RWPE2 (cell line): ENCODE measurements around the gene ASB8.

ENCODE experiments used
- ATAC-seq: fragments of 200-7000 bp; cut with Tn5 transposase; 3 replicates; pipeline ENCODE4 v1.9.1; 2021; ENCODE audit warnings: low read depth
- DNase-seq: peaks from one replicate; pipeline ENCODE4 v3.0.0-alpha.2; 2020; ENCODE audit warnings: low spot score
- H3K27ac ChIP-seq: fragments of 450-650 bp; 2 replicates; pipeline ENCODE4 v1.5.1; 2017; ENCODE audit warnings: mild to moderate bottlenecking; ENCODE audit not compliant: poor library complexity, severe bottlenecking
- H3K27me3 ChIP-seq: fragments of 250-450 bp; sonication (Bioruptor Pico); 2 replicates; pipeline ENCODE4 v1.5.1; 2021; ENCODE audit warnings: mild to moderate bottlenecking, moderate library complexity; ENCODE audit not compliant: insufficient read depth, poor library complexity, severe bottlenecking
- H3K36me3 ChIP-seq: fragments of 250-450 bp; sonication (Bioruptor Pico); 2 replicates; pipeline ENCODE4 v1.5.1; 2020; ENCODE audit warnings: low read depth, mild to moderate bottlenecking, moderate library complexity
- H3K4me1 ChIP-seq: fragments of 250-450 bp; sonication (Bioruptor Pico); 2 replicates; pipeline ENCODE4 v1.5.1; 2021; ENCODE audit warnings: mild to moderate bottlenecking, moderate library complexity; ENCODE audit not compliant: insufficient read depth, poor library complexity, severe bottlenecking
- H3K4me3 ChIP-seq: fragments of 250-450 bp; sonication (Bioruptor Pico); 2 replicates; pipeline ENCODE4 v1.5.1; 2021; ENCODE audit warnings: mild to moderate bottlenecking, moderate library complexity; ENCODE audit not compliant: severe bottlenecking
- H3K9me3 ChIP-seq: fragments of 250-450 bp; sonication (Bioruptor Pico); 2 replicates; pipeline ENCODE4 v1.5.1; 2021; ENCODE audit warnings: mild to moderate bottlenecking, moderate library complexity; ENCODE audit not compliant: severe bottlenecking
- TF ChIP-seq, protein P1 (sequence below): fragments of 450-650 bp; IDR thresholded peaks from one replicate; pipeline ENCODE4 v1.5.1; 2017; ENCODE audit warnings: mild to moderate bottlenecking, moderate library complexity; ENCODE audit not compliant: poor library complexity, severe bottlenecking

ASB8 gene

DNA sequence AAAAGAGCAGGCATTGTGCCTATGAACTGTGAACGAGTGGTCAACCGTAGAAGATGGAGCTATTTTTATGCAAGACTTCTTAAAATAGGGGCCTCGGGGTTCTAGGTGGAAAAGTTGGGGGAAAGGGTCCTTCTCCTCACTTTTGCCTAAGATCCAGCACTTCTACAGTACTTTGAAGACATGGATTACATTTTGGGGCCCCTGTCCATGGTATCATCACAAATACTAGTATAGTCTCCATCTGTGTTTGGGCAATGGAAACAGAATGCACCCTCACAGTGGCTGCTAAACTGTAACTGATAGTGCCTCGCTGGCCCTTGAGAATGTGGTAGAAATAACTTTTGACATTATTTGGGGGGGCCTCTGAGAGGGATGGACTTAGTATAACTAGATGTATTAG lies 20.7 kb upstream of the ASB8 start:
- ATAC-seq: no peak

DNA sequence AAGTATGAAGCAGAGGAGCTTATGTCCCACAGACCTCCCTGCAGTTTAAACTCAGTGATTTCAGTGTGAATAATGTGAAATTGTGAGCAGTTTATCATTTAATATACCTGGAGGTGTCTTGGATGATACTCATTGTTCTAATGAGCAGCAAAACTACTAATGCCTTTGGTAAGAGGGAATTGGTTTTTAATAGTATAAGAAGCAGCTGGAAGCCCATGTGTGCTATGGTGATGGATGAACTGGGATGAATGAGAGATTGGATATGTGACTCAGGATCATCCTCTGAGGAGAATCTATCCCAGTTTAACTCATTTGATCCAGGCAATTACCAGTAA lies 19.1 kb upstream of the ASB8 start:
- TF ChIP-seq, protein P1, sequence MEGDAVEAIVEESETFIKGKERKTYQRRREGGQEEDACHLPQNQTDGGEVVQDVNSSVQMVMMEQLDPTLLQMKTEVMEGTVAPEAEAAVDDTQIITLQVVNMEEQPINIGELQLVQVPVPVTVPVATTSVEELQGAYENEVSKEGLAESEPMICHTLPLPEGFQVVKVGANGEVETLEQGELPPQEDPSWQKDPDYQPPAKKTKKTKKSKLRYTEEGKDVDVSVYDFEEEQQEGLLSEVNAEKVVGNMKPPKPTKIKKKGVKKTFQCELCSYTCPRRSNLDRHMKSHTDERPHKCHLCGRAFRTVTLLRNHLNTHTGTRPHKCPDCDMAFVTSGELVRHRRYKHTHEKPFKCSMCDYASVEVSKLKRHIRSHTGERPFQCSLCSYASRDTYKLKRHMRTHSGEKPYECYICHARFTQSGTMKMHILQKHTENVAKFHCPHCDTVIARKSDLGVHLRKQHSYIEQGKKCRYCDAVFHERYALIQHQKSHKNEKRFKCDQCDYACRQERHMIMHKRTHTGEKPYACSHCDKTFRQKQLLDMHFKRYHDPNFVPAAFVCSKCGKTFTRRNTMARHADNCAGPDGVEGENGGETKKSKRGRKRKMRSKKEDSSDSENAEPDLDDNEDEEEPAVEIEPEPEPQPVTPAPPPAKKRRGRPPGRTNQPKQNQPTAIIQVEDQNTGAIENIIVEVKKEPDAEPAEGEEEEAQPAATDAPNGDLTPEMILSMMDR: no peak
- Histone ChIP-seq H3K4me3 (no peak overlapping the region), H3K9me3 (no peaks in the 10 kb centered on the region), H3K27me3 (peaks cover 22% of the 10 kb centered on the region), H3K4me1 (no peaks in the 10 kb centered on the region), H3K36me3 (no peaks in the 10 kb centered on the region), H3K27ac (no peak overlapping the region)
- ATAC-seq: no peak
- DNase-seq: no peak

More for the DNA sequence above, 20.7 kb upstream of the ASB8 start:
- Histone ChIP-seq H3K36me3 (no peaks in the 10 kb centered on the region), H3K27ac (no peak overlapping the region), H3K27me3 (peaks cover 31% of the 10 kb centered on the region), H3K9me3 (no peaks in the 10 kb centered on the region), H3K4me1 (no peaks in the 10 kb centered on the region), H3K4me3 (no peak overlapping the region)
- TF ChIP-seq, protein P1: no peak
- DNase-seq: no peak

DNA sequence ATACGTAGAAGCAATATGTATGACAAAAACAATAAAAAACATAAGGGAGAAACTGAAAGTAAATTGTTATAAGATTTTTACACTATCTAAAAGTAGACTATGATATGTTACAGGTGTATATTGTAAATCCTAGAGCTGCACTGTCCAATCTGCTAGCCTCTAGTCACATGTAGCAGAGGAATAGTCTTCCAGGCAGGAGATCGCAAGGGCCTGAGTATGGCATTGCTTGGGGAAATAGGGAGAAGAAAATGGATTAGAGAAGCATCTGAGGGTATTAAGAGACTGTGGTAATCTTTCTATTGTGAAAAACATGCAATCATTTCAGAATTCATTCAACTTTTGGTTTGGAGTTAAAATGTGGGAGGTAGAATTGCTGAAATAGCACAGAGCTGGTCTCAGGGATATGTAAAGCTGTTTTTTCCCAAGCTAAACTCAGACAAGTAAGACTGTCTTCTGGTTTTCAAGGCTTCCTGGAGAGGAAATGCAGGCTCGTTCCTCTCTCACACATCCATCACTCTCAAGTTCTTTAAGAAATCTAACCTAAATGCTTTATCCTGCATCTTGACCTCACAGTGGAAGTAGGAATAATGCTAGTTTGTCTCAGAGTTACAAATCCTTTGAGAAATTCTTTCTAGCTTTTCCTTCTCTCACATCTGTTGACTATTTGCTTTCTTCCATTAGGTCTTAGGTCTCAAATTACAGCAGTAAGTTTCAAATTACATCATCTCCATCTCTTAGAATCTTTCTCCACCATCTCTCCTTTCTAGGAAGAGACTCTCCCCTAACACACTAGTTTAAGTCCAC lies 18.5 kb upstream of the ASB8 start:
- H3K4me3 ChIP-seq: no peak overlapping the region
- peaks cover 17% of the 10 kb centered on the region for H3K27me3 ChIP-seq
- H3K9me3 ChIP-seq: no peaks in the 10 kb centered on the region
- H3K27ac ChIP-seq: no peak overlapping the region
- ATAC-seq (no peak), DNase-seq (no peak)
- H3K4me1 ChIP-seq: no peaks in the 10 kb centered on the region
- no peaks in the 10 kb centered on the region for H3K36me3 ChIP-seq
- TF ChIP-seq, protein P1: no peak

DNA sequence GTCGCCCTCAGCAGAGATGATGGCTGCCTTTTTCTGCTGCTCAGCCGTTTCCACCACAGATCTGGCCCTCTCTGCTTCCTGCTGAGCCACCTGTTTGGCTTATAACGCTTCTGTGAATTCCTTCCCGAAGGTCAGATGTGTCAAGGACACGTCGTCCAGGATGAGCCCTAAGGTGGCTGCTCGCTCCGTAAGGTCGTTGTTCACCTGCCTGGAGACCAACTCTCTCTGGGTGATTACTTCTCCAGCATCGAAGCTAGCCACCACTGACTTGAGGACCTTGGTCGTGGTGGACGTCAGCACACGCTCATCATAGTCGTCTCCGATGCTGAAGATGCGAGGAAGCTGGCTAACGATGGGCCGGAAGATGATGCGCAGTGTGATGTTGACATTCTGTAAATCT lies 11.7 kb upstream of the ASB8 start:
- Histone ChIP-seq H3K4me1 (no peaks in the 10 kb centered on the region), H3K36me3 (no peaks in the 10 kb centered on the region), H3K27ac (no peak overlapping the region), H3K4me3 (no peak overlapping the region), H3K9me3 (no peaks in the 10 kb centered on the region), H3K27me3 (no peaks in the 10 kb centered on the region)
- no peak for ATAC-seq
- no peak for DNase-seq
- TF ChIP-seq, protein P1: no peak

DNA sequence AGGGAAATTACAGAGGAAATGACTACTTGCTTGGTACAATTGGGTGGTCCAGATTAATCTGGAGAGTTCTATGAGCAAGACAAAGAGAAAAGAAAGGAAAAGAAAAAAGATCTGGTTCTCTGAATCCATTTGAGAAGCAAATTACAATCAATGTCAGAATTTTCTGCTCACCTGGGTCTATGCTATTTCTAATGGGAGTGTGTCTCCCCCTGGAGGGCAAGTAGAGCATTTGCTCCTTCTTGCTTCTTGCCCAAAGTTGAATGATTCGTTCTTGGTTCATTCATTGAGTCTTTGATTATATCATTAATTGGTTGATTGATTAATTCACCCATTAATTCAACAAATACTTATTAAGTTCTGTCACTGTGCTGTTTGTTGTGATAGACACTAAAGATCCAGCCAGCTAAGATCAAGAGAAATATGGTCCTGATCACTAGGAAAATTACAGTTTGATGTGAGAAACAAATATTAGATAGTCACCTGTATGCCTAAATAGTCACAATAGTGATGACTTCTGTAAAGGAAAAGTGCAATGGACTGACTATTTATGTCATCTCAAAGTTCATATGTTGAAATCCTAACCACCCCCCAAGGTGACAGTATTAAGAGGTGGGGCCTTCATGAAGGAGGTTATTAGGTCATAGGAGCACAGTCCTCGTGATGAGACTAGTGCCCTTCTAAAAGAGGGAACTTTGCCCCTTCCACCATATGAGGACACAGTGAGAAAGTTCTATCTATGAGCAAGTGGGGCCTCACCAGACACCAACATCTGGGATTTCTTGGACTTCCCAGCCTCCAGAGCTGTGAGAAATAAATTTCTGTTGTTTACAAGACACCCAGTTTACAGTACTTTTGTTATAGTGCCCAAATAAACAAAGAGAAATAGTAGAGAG lies 8.0 kb upstream of the ASB8 start:
- no peaks in the 10 kb centered on the region for H3K4me1 ChIP-seq
- DNase-seq (no peak), ATAC-seq (no peak)
- H3K27me3 ChIP-seq: no peaks in the 10 kb centered on the region
- no peak overlapping the region for H3K4me3 ChIP-seq
- H3K9me3 ChIP-seq: no peaks in the 10 kb centered on the region
- TF ChIP-seq, protein P1: peak; percentile 94
- no peaks in the 10 kb centered on the region for H3K36me3 ChIP-seq
- H3K27ac ChIP-seq: no peak overlapping the region
